Measurements from ENCODE around the gene ENGASE.

Gene ENGASE

GRCh38 chr17:79108232-79108850 is 33.7 kb downstream of the ENGASE start:
- Histone ChIP-seq H3K9me3 (ENCODE audit: control insufficient read depth, low read length) (no peaks in the 10 kb centered on the region), H3K9ac (ENCODE audit: low read length) (no peak overlapping the region), H3K4me1 (ENCODE audit: control insufficient read depth, insufficient read depth, low read length) (no peaks in the 10 kb centered on the region), H3K27me3 (ENCODE audit: control insufficient read depth, insufficient read depth, low read length) (peaks cover 11% of the 10 kb centered on the region), H3K36me3 (ENCODE audit: control insufficient read depth, insufficient read depth, low read length) (no peaks in the 10 kb centered on the region), H3K4me3 (ENCODE audit: low read length) (no peak overlapping the region)

- peaks cover 11% of the 10 kb centered on the region for H3K27me3 ChIP-seq (ENCODE audit: control insufficient read depth, insufficient read depth, low read length)
- no peaks in the 10 kb centered on the region for H3K4me1 ChIP-seq (ENCODE audit: control insufficient read depth, insufficient read depth, low read length)
- no peak overlapping the region for H3K9ac ChIP-seq (ENCODE audit: low read length)
These were observed 34.2 kb downstream of the ENGASE start for GRCh38 chr17:79108870-79109269.

GRCh38 chr17:79109584-79109983 is 35.0 kb downstream of the ENGASE start:
- Histone ChIP-seq H3K9me3 (ENCODE audit: control insufficient read depth, low read length) (no peaks in the 10 kb centered on the region), H3K4me1 (ENCODE audit: control insufficient read depth, insufficient read depth, low read length) (peaks cover 6% of the 10 kb centered on the region), H3K4me3 (ENCODE audit: low read length) (no peak overlapping the region), H3K9ac (ENCODE audit: low read length) (no peak overlapping the region), H3K36me3 (ENCODE audit: control insufficient read depth, insufficient read depth, low read length) (no peaks in the 10 kb centered on the region), H3K27me3 (ENCODE audit: control insufficient read depth, insufficient read depth, low read length) (peaks cover 16% of the 10 kb centered on the region)

More at GRCh38 chr17:79108870-79109269, 34.2 kb downstream of the ENGASE start:
- no peak overlapping the region for H3K4me3 ChIP-seq (ENCODE audit: low read length)
- no peaks in the 10 kb centered on the region for H3K36me3 ChIP-seq (ENCODE audit: control insufficient read depth, insufficient read depth, low read length)
- H3K9me3 ChIP-seq (ENCODE audit: control insufficient read depth, low read length), result no peaks in the 10 kb centered on the region

- no peak overlapping the region for H3K4me3 ChIP-seq (ENCODE audit: low read length)
- peaks cover 16% of the 10 kb centered on the region for H3K27me3 ChIP-seq (ENCODE audit: control insufficient read depth, insufficient read depth, low read length)
- H3K4me1 ChIP-seq (ENCODE audit: control insufficient read depth, insufficient read depth, low read length), result peaks cover 13% of the 10 kb centered on the region
- H3K36me3 ChIP-seq (ENCODE audit: control insufficient read depth, insufficient read depth, low read length), result no peaks in the 10 kb centered on the region
- no peaks in the 10 kb centered on the region for H3K9me3 ChIP-seq (ENCODE audit: control insufficient read depth, low read length)
- no peak overlapping the region for H3K9ac ChIP-seq (ENCODE audit: low read length)
These were observed 36.5 kb downstream of the ENGASE start for GRCh38 chr17:79111097-79111496.

GRCh38 chr17:79112471-79112870 is 37.8 kb downstream of the ENGASE start:
- Histone ChIP-seq H3K9me3 (ENCODE audit: control insufficient read depth, low read length) (no peaks in the 10 kb centered on the region), H3K4me3 (ENCODE audit: low read length) (no peak overlapping the region), H3K36me3 (ENCODE audit: control insufficient read depth, insufficient read depth, low read length) (no peaks in the 10 kb centered on the region), H3K9ac (ENCODE audit: low read length) (no peak overlapping the region), H3K4me1 (ENCODE audit: control insufficient read depth, insufficient read depth, low read length) (peaks cover 13% of the 10 kb centered on the region), H3K27me3 (ENCODE audit: control insufficient read depth, insufficient read depth, low read length) (peaks cover 24% of the 10 kb centered on the region)

GRCh38 chr17:79113699-79114457 is 39.3 kb downstream of the ENGASE start:
- H3K36me3 ChIP-seq (ENCODE audit: control insufficient read depth, insufficient read depth, low read length), result no peaks in the 10 kb centered on the region
- H3K4me1 ChIP-seq (ENCODE audit: control insufficient read depth, insufficient read depth, low read length), result peaks cover 13% of the 10 kb centered on the region
- no peak overlapping the region for H3K9ac ChIP-seq (ENCODE audit: low read length)
- H3K4me3 ChIP-seq (ENCODE audit: low read length), result no peak overlapping the region
- no peaks in the 10 kb centered on the region for H3K9me3 ChIP-seq (ENCODE audit: control insufficient read depth, low read length)
- H3K27me3 ChIP-seq (ENCODE audit: control insufficient read depth, insufficient read depth, low read length), result peaks cover 31% of the 10 kb centered on the region

- H3K36me3 ChIP-seq (ENCODE audit: control insufficient read depth, insufficient read depth, low read length), result no peaks in the 10 kb centered on the region
- no peak overlapping the region for H3K4me3 ChIP-seq (ENCODE audit: low read length)
- peaks cover 13% of the 10 kb centered on the region for H3K4me1 ChIP-seq (ENCODE audit: control insufficient read depth, insufficient read depth, low read length)
- H3K9ac ChIP-seq (ENCODE audit: low read length), result no peak overlapping the region
- peaks cover 29% of the 10 kb centered on the region for H3K27me3 ChIP-seq (ENCODE audit: control insufficient read depth, insufficient read depth, low read length)
- H3K9me3 ChIP-seq (ENCODE audit: control insufficient read depth, low read length), result no peaks in the 10 kb centered on the region
These were observed 40.1 kb downstream of the ENGASE start for GRCh38 chr17:79114458-79115301.

GRCh38 chr17:79115487-79115886 is 40.9 kb downstream of the ENGASE start:
- Histone ChIP-seq H3K9ac (ENCODE audit: low read length) (no peak overlapping the region), H3K9me3 (ENCODE audit: control insufficient read depth, low read length) (no peaks in the 10 kb centered on the region), H3K4me1 (ENCODE audit: control insufficient read depth, insufficient read depth, low read length) (peaks cover 13% of the 10 kb centered on the region), H3K4me3 (ENCODE audit: low read length) (no peak overlapping the region), H3K36me3 (ENCODE audit: control insufficient read depth, insufficient read depth, low read length) (no peaks in the 10 kb centered on the region), H3K27me3 (ENCODE audit: control insufficient read depth, insufficient read depth, low read length) (peaks cover 29% of the 10 kb centered on the region)

GRCh38 chr17:79116575-79117368 is 42.1 kb downstream of the ENGASE start:
- Histone ChIP-seq H3K4me1 (ENCODE audit: control insufficient read depth, insufficient read depth, low read length) (peaks cover 13% of the 10 kb centered on the region), H3K4me3 (ENCODE audit: low read length) (no peak overlapping the region), H3K27me3 (ENCODE audit: control insufficient read depth, insufficient read depth, low read length) (peaks cover 29% of the 10 kb centered on the region), H3K9me3 (ENCODE audit: control insufficient read depth, low read length) (no peaks in the 10 kb centered on the region), H3K9ac (ENCODE audit: low read length) (no peak overlapping the region), H3K36me3 (ENCODE audit: control insufficient read depth, insufficient read depth, low read length) (no peaks in the 10 kb centered on the region)

GRCh38 chr17:79117905-79118487 is 43.4 kb downstream of the ENGASE start:
- Histone ChIP-seq H3K4me1 (ENCODE audit: control insufficient read depth, insufficient read depth, low read length) (peaks cover 13% of the 10 kb centered on the region), H3K4me3 (ENCODE audit: low read length) (no peak overlapping the region), H3K9ac (ENCODE audit: low read length) (no peak overlapping the region), H3K36me3 (ENCODE audit: control insufficient read depth, insufficient read depth, low read length) (no peaks in the 10 kb centered on the region), H3K27me3 (ENCODE audit: control insufficient read depth, insufficient read depth, low read length) (peaks cover 29% of the 10 kb centered on the region), H3K9me3 (ENCODE audit: control insufficient read depth, low read length) (no peaks in the 10 kb centered on the region)

- Histone ChIP-seq H3K27me3 (ENCODE audit: control insufficient read depth, insufficient read depth, low read length) (peaks cover 25% of the 10 kb centered on the region), H3K4me3 (ENCODE audit: low read length) (no peak overlapping the region), H3K36me3 (ENCODE audit: control insufficient read depth, insufficient read depth, low read length) (no peaks in the 10 kb centered on the region), H3K9ac (ENCODE audit: low read length) (no peak overlapping the region), H3K9me3 (ENCODE audit: control insufficient read depth, low read length) (no peaks in the 10 kb centered on the region), H3K4me1 (ENCODE audit: control insufficient read depth, insufficient read depth, low read length) (peaks cover 13% of the 10 kb centered on the region)
These were observed 44.3 kb downstream of the ENGASE start for GRCh38 chr17:79118924-79119323.
